GM23338 (cell line): ENCODE data around the gene MYH6. TPM values are rescaled to one million over a fixed set of nuclear protein-coding genes. Genes with fewer than 3 reads are reported as not detected.

Source experiments
- ATAC-seq: fragments of 200-7000 bp; cut with Tn5 transposase; 3 replicates; pipeline ENCODE4 v1.9.1; 2020
- DNase-seq: peaks from one replicate; pipeline ENCODE4 v3.0.0-alpha.2; 2015; ENCODE audit warnings: low spot score
- H2AFZ ChIP-seq: fragments of 200-600 bp; sonication (generic); 2 replicates; pipeline ENCODE4 v1.8.0; 2016; ENCODE audit warnings: antibody characterized with exemption, mild to moderate bottlenecking, moderate library complexity
- H3F3A ChIP-seq: fragments of 200-600 bp; sonication (generic); replicated peaks from 2 replicates; pipeline ENCODE4 v1.8.0; 2017; ENCODE audit warnings: antibody characterized with exemption, mixed run types, low read depth
- H3K27ac ChIP-seq: fragments of 200-600 bp; sonication (generic); 2 replicates; pipeline ENCODE4 v1.6.1; 2016; ENCODE audit warnings: low read depth
- H3K27me3 ChIP-seq: fragments of 200-600 bp; sonication (generic); 2 replicates; pipeline ENCODE4 v1.8.0; 2016; ENCODE audit warnings: mild to moderate bottlenecking, mixed run types, moderate library complexity; ENCODE audit not compliant: insufficient read depth
- H3K36me3 ChIP-seq: fragments of 200-600 bp; sonication (generic); 2 replicates; pipeline ENCODE4 v1.8.0; 2016; ENCODE audit warnings: mild to moderate bottlenecking; ENCODE audit not compliant: insufficient read depth
- H3K4me1 ChIP-seq: fragments of 200-600 bp; sonication (generic); 2 replicates; pipeline ENCODE4 v1.8.0; 2016; ENCODE audit warnings: mild to moderate bottlenecking, moderate library complexity; ENCODE audit not compliant: insufficient read depth
- H3K4me2 ChIP-seq: fragments of 200-600 bp; sonication (generic); 2 replicates; pipeline ENCODE4 v1.7.1; 2017; ENCODE audit warnings: mixed run types
- H3K4me3 ChIP-seq: fragments of 200-600 bp; sonication (generic); 2 replicates; pipeline ENCODE4 v1.6.1; 2016; ENCODE audit warnings: mixed run types
- H3K79me2 ChIP-seq: fragments of 200-600 bp; sonication (generic); replicated peaks from 2 replicates; pipeline ENCODE4 v1.8.0; 2017; ENCODE audit warnings: mild to moderate bottlenecking; ENCODE audit not compliant: insufficient read depth
- H3K9me2 ChIP-seq: fragments of 200-600 bp; sonication (generic); 2 replicates; pipeline ENCODE4 v1.8.0; 2017; ENCODE audit not compliant: insufficient read depth
- H4K20me1 ChIP-seq: fragments of 200-600 bp; sonication (generic); replicated peaks from 2 replicates; pipeline ENCODE4 v1.8.0; 2017; ENCODE audit warnings: mild to moderate bottlenecking; ENCODE audit not compliant: insufficient read depth
- H3K27ac Mint-ChIP-seq: 2 replicates; pipeline ENCODE4 v1.8.0; 2020; ENCODE audit warnings: inconsistent platforms, mild to moderate bottlenecking, moderate library complexity, mixed read lengths
- H3K27me3 Mint-ChIP-seq: 3 replicates; pipeline ENCODE4 v1.8.0; 2022; ENCODE audit warnings: low read depth, mild to moderate bottlenecking, moderate library complexity, mixed read lengths, inconsistent platforms; ENCODE audit not compliant: insufficient read depth, poor library complexity
- H3K36me3 Mint-ChIP-seq: 3 replicates; pipeline ENCODE4 v1.8.0; 2021; ENCODE audit warnings: low read depth, mild to moderate bottlenecking, inconsistent platforms, moderate library complexity, mixed read lengths
- H3K4me1 Mint-ChIP-seq: 3 replicates; pipeline ENCODE4 v1.8.0; 2020; ENCODE audit warnings: mild to moderate bottlenecking, inconsistent platforms, mixed read lengths
- H3K4me3 Mint-ChIP-seq: 3 replicates; pipeline ENCODE4 v1.8.0; 2021; ENCODE audit warnings: moderate library complexity, mild to moderate bottlenecking, inconsistent platforms, mixed read lengths
- H3K9me3 Mint-ChIP-seq: 3 replicates; pipeline ENCODE4 v1.8.0; 2020; ENCODE audit warnings: moderate library complexity, mild to moderate bottlenecking, inconsistent platforms, mixed read lengths
- NANOG ChIP-seq: IDR thresholded peaks from 2 replicates; pipeline ENCODE4 v1.6.1; 2016; ENCODE audit warnings: antibody characterized with exemption, borderline replicate concordance
- POLR2AphosphoS5 ChIP-seq: IDR thresholded peaks from 2 replicates; pipeline ENCODE4 v1.6.1; 2016; ENCODE audit warnings: antibody characterized with exemption, low read depth
- ZNF114 ChIP-seq: fragments of 250-450 bp; sonication (Bioruptor Pico); IDR thresholded peaks from 2 replicates; pipeline ENCODE4 v1.5.0; 2020; ENCODE audit warnings: mild to moderate bottlenecking, moderate library complexity
- polyA plus RNA-seq: library from polyadenylated mRNA; unstranded; fragments of >200 nt; fragmentation: Nextera tagmentation; extraction: Ambion mirVana; gene quantifications from 2 replicates; pipeline ENCODE4 v1.2.1, GENCODE V29; 2016
- total RNA-seq: library from RNA; depleted of rRNA; stranded (reverse); fragments of >200 nt; shearing (Covaris generic); gene quantifications from 2 replicates; pipeline ENCODE4 v1.2.3, GENCODE V29; 2014
- TF ChIP-seq, protein P1 (sequence below), 2 experiments: fragments of 200-600 bp in 1 of 2; sonication (generic) in 1 of 2; conservative IDR thresholded peaks; 2 replicates each; pipeline versions ENCODE4 v1.5.1 to v1.6.1; 2016 to 2017; ENCODE audit warnings: antibody characterized with exemption in 2 of 2, low read depth in 2 of 2, mild to moderate bottlenecking in 2 of 2, moderate library complexity in 1 of 2
- TF ChIP-seq, protein P2 (sequence below): IDR thresholded peaks from one replicate; pipeline ENCODE4 v1.6.1; 2018; ENCODE audit warnings: antibody characterized with exemption; ENCODE audit not compliant: unreplicated experiment

MYH6 gene
- total and polyA plus RNA-seq, 2 experiments from 2014 or later, result 0.03 to 0.10 TPM

DNA sequence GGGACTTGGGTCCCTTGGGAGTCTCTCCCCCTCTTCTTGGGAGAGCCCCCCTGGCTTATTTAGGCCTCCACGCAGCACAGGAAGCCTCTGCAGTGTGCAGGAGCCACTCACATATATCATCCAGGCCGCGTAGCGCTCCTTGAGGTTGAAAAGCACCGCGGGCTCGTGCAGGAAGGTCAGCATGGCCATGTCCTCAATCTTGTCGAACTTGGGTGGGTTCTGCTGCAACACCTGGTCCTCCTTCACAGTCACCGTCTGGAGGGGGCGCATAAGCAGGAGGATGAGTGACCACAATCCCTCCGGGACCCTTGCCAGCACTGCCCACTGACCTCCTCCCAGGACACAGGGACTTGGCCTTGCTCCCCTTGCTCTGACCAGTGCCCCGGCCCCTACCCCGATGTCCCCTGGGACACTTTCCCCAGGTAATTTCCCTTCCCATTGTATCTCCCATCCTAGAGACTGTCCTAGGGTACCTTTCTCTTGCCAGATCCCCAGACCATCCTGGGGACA is 2.5 kb downstream of the MYH6 start:
- H3K4me3 Mint-ChIP-seq, result no peak overlapping the region
- Histone ChIP-seq H3K4me2 (no peak overlapping the region), H3K79me2 (no peaks in the 10 kb centered on the region), H3K27me3 (no peaks in the 10 kb centered on the region), H3K27ac (no peak overlapping the region), H3K4me3 (no peak overlapping the region), H3K9me2 (no peaks in the 10 kb centered on the region), H3F3A (no peaks in the 10 kb centered on the region), H3K36me3 (no peaks in the 10 kb centered on the region), H2AFZ (no peak overlapping the region), H4K20me1 (no peaks in the 10 kb centered on the region), H3K4me1 (no peaks in the 10 kb centered on the region)
- ATAC-seq (no peak), DNase-seq (no peak)
- peaks cover 23% of the 10 kb centered on the region for H3K27me3 Mint-ChIP-seq
- no peak overlapping the region for H3K27ac Mint-ChIP-seq
- H3K36me3 Mint-ChIP-seq, result no peaks in the 10 kb centered on the region; the same call in 2 of the 3 replicates
- no peaks in the 10 kb centered on the region; the same call in 2 of the 3 replicates for H3K9me3 Mint-ChIP-seq
- H3K4me1 Mint-ChIP-seq, result peaks cover 6% of the 10 kb centered on the region; the same call in 2 of the 3 replicates
- TF ChIP-seq ZNF114 (CRISPR knock-in tag) (no peak), POLR2AphosphoS5 (no peak)
- TF ChIP-seq, protein P1, sequence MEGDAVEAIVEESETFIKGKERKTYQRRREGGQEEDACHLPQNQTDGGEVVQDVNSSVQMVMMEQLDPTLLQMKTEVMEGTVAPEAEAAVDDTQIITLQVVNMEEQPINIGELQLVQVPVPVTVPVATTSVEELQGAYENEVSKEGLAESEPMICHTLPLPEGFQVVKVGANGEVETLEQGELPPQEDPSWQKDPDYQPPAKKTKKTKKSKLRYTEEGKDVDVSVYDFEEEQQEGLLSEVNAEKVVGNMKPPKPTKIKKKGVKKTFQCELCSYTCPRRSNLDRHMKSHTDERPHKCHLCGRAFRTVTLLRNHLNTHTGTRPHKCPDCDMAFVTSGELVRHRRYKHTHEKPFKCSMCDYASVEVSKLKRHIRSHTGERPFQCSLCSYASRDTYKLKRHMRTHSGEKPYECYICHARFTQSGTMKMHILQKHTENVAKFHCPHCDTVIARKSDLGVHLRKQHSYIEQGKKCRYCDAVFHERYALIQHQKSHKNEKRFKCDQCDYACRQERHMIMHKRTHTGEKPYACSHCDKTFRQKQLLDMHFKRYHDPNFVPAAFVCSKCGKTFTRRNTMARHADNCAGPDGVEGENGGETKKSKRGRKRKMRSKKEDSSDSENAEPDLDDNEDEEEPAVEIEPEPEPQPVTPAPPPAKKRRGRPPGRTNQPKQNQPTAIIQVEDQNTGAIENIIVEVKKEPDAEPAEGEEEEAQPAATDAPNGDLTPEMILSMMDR (conservative IDR thresholded peaks at IDR 0.05; ENCODE audit: low read depth in 2 of 2), result no peak

DNA sequence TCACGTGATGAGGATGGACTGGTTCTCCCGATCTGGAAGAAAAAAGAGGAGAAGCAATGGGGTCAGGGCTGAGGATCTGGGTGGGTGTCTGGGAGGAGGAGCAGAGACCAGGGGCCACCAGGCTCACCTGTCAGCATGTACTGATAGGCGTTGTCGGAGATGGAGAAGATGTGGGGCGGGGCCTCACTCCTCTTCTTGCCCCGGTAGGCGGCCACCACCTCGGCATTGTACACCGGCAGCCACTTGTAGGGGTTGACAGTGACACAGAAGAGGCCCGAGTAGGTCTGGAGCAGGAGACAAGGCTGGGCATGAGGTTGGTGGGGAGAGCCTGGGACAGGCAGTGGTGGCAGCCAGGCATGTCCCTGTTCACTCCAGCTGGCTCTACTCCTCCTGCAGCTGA is 3.0 kb downstream of the MYH6 start:
- TF ChIP-seq NANOG, result no peak
- TF ChIP-seq, protein P2, sequence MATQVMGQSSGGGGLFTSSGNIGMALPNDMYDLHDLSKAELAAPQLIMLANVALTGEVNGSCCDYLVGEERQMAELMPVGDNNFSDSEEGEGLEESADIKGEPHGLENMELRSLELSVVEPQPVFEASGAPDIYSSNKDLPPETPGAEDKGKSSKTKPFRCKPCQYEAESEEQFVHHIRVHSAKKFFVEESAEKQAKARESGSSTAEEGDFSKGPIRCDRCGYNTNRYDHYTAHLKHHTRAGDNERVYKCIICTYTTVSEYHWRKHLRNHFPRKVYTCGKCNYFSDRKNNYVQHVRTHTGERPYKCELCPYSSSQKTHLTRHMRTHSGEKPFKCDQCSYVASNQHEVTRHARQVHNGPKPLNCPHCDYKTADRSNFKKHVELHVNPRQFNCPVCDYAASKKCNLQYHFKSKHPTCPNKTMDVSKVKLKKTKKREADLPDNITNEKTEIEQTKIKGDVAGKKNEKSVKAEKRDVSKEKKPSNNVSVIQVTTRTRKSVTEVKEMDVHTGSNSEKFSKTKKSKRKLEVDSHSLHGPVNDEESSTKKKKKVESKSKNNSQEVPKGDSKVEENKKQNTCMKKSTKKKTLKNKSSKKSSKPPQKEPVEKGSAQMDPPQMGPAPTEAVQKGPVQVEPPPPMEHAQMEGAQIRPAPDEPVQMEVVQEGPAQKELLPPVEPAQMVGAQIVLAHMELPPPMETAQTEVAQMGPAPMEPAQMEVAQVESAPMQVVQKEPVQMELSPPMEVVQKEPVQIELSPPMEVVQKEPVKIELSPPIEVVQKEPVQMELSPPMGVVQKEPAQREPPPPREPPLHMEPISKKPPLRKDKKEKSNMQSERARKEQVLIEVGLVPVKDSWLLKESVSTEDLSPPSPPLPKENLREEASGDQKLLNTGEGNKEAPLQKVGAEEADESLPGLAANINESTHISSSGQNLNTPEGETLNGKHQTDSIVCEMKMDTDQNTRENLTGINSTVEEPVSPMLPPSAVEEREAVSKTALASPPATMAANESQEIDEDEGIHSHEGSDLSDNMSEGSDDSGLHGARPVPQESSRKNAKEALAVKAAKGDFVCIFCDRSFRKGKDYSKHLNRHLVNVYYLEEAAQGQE, result no peak
- no peak for TF ChIP-seq POLR2AphosphoS5
- TF ChIP-seq ZNF114 (CRISPR knock-in tag), result no peak
- peaks cover 6% of the 10 kb centered on the region; the same call in 1 of the 3 replicates for H3K4me1 Mint-ChIP-seq
- no peaks in the 10 kb centered on the region for H3K27me3 ChIP-seq
- H3K79me2 ChIP-seq, result no peaks in the 10 kb centered on the region
- no peaks in the 10 kb centered on the region for H3F3A ChIP-seq
- H3K36me3 Mint-ChIP-seq, result no peaks in the 10 kb centered on the region; the same call in 2 of the 3 replicates
- H3K4me3 ChIP-seq, result no peak overlapping the region
- no peak overlapping the region for H3K27ac Mint-ChIP-seq
- H3K27ac ChIP-seq, result no peak overlapping the region
- H3K9me3 Mint-ChIP-seq, result no peaks in the 10 kb centered on the region; the same call in 2 of the 3 replicates
- no peaks in the 10 kb centered on the region for H3K4me1 ChIP-seq
- no peak overlapping the region for H3K4me2 ChIP-seq
- H3K9me2 ChIP-seq, result no peaks in the 10 kb centered on the region
- DNase-seq, result no peak
- H3K4me3 Mint-ChIP-seq, result no peak overlapping the region
- ATAC-seq, result no peak
- H3K27me3 Mint-ChIP-seq, result peaks cover 23% of the 10 kb centered on the region
- no peaks in the 10 kb centered on the region for H3K36me3 ChIP-seq
- H2AFZ ChIP-seq, result no peak overlapping the region
- H4K20me1 ChIP-seq, result no peaks in the 10 kb centered on the region
